Endothelial cell (in vitro differentiated cells): Measurements from ENCODE around the gene ATP6V0D1. TPM values are rescaled to one million over a fixed set of nuclear protein-coding genes. Genes with fewer than 3 reads are reported as not detected.
"Not testable (repeated sequence)": the region's sequence is repeated elsewhere in the genome, so short reads cannot be mapped to it uniquely, and the experiment has no call there.

Experiments used
- DNase-seq: peaks from one replicate; pipeline ENCODE4 v3.0.0; 2021; ENCODE audit warnings: low spot score
- H3K27ac Mint-ChIP-seq: one replicate; pipeline ENCODE4 v1.8.0; 2021; ENCODE audit warnings: mixed read lengths, inconsistent platforms; ENCODE audit not compliant: unreplicated experiment
- H3K27me3 Mint-ChIP-seq: one replicate; pipeline ENCODE4 v1.8.0; 2021; ENCODE audit warnings: mild to moderate bottlenecking, moderate library complexity, mixed read lengths, inconsistent platforms; ENCODE audit not compliant: unreplicated experiment
- H3K36me3 Mint-ChIP-seq: one replicate; pipeline ENCODE4 v1.8.0; 2021; ENCODE audit warnings: mild to moderate bottlenecking, low read depth, mixed read lengths, inconsistent platforms; ENCODE audit not compliant: unreplicated experiment
- H3K4me1 Mint-ChIP-seq: one replicate; pipeline ENCODE4 v1.8.0; 2021; ENCODE audit warnings: mild to moderate bottlenecking, mixed read lengths, inconsistent platforms; ENCODE audit not compliant: unreplicated experiment
- H3K4me3 Mint-ChIP-seq: one replicate; pipeline ENCODE4 v1.8.0; 2021; ENCODE audit warnings: mild to moderate bottlenecking, mixed read lengths, inconsistent platforms; ENCODE audit not compliant: unreplicated experiment
- H3K9me3 Mint-ChIP-seq: one replicate; pipeline ENCODE4 v1.8.0; 2021; ENCODE audit warnings: mixed read lengths, inconsistent platforms; ENCODE audit not compliant: unreplicated experiment
- total RNA-seq: library from RNA; stranded (reverse); fragmentation: NEBNext Ultra II Directional; extraction: Animal tissue kit (Norgen Biotek cat#: 25700); gene quantifications from one replicate; pipeline ENCODE4 v1.2.1, GENCODE V29; 2021; ENCODE audit not compliant: unreplicated experiment
- TF ChIP-seq, protein P1 (sequence below): fragments of 200-600 bp; sonication (generic); IDR thresholded peaks from one replicate; pipeline ENCODE4 v1.5.0; 2021; ENCODE audit warnings: antibody characterized with exemption; ENCODE audit not compliant: unreplicated experiment

ATP6V0D1 gene
- total RNA-seq, 1 donor from 2014 or later, result 107 TPM

DNA sequence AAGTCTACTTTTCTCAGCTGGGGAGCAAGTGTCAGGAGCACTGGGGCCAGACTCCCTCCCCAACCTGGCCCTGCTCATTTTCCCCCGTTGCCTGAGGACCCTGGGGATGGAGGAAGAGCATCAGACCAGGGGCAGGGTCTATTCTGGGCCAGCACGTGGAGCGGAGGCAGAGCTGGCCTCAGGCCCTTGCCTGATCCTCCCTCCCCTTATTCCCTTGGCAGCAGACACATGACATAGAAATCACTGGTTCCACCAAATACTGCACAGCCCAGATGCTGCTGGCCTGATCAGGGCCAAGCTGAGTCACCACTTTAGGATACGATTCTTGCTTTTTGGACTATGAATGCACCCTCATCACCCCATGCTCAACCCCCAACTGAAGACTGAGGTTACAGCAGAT lies 18.1 kb upstream of the ATP6V0D1 start:
- no peak for DNase-seq
- Mint-ChIP-seq H3K9me3 (no peaks in the 10 kb centered on the region), H3K36me3 (no peaks in the 10 kb centered on the region), H3K27me3 (peaks cover 7% of the 10 kb centered on the region), H3K4me1 (peaks cover 8% of the 10 kb centered on the region), H3K4me3 (no peak overlapping the region), H3K27ac (no peak overlapping the region)
- TF ChIP-seq, protein P1, sequence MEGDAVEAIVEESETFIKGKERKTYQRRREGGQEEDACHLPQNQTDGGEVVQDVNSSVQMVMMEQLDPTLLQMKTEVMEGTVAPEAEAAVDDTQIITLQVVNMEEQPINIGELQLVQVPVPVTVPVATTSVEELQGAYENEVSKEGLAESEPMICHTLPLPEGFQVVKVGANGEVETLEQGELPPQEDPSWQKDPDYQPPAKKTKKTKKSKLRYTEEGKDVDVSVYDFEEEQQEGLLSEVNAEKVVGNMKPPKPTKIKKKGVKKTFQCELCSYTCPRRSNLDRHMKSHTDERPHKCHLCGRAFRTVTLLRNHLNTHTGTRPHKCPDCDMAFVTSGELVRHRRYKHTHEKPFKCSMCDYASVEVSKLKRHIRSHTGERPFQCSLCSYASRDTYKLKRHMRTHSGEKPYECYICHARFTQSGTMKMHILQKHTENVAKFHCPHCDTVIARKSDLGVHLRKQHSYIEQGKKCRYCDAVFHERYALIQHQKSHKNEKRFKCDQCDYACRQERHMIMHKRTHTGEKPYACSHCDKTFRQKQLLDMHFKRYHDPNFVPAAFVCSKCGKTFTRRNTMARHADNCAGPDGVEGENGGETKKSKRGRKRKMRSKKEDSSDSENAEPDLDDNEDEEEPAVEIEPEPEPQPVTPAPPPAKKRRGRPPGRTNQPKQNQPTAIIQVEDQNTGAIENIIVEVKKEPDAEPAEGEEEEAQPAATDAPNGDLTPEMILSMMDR, result no peak

DNA sequence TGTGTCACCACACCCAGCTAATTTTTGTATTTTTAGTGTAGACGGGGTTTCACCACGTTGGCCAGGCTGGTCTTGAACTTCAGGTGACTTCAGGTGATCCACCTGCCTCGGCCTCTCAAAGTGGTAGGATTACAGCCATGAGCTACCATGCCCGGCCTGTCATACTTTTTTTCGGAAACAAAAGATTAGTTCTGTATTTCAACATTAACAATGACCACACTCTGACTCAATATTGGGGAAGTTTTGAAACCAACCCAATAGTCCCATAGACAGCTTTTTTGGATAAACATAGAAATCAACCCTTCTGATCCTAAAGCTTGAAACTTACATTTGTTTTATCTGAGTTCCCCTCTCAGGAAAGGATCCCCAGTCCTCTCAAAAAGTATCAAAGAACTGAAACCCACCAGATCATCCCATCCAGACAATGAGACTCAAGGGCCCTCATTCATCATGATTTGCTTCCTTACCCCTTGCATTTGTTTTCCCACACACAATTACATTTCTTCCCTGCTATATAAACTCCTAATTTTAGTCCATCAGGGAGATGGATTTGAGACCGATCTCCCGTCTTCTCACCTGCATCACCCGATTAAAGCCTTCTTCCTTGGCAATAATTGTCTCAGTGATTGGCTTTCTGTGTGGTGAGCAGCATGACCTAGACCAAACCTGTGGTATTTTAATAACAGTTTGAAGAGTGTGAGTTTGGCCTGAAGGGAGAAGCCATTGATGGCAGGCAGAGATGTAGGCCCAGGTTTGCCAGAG lies 9.6 kb upstream of the ATP6V0D1 start:
- Mint-ChIP-seq H3K9me3 (no peaks in the 10 kb centered on the region), H3K4me3 (peak overlapping the region; percentile 13), H3K4me1 (peaks cover 15% of the 10 kb centered on the region), H3K36me3 (peaks cover 12% of the 10 kb centered on the region), H3K27ac (no peak overlapping the region), H3K27me3 (peaks cover 7% of the 10 kb centered on the region)
- no peak for DNase-seq
- TF ChIP-seq, protein P1, result no peak

DNA sequence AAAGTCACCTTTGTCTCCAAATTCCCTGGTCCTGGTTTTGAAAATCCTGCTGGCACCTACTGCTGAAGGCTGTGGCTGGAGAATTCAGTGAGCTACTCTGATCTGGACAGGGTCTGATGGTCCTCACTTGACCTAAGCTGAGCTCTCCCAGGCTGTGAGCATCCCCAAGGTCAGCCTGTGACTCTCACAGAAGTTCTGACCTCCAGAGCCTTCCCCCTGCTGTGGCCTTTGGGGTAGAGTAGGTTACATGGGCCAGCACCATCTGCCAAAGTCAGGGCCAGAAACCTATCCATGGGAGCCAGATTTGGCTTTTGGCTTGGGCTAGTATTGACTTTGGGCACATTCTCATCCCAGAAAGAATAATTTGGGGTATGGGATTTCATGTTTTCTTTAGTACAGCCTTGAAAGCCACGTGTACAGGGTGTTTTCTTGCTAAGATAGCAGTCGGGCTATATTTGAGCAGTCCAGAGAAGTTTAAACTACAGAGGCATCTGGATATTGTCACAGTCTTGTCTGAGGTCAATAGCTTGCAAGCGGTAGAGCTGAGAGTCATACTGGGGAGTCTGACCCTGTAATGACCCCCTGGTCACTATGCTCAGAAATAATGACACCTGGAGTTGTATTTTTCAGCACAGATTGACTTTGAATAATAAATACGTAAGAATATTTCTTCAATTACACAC lies 8.6 kb upstream of the ATP6V0D1 start:
- no peak for DNase-seq
- Mint-ChIP-seq H3K9me3 (no peaks in the 10 kb centered on the region), H3K27me3 (peaks cover 7% of the 10 kb centered on the region), H3K4me3 (no peak overlapping the region), H3K27ac (no peak overlapping the region), H3K36me3 (peaks cover 12% of the 10 kb centered on the region), H3K4me1 (peaks cover 15% of the 10 kb centered on the region)
- TF ChIP-seq, protein P1, result no peak

DNA sequence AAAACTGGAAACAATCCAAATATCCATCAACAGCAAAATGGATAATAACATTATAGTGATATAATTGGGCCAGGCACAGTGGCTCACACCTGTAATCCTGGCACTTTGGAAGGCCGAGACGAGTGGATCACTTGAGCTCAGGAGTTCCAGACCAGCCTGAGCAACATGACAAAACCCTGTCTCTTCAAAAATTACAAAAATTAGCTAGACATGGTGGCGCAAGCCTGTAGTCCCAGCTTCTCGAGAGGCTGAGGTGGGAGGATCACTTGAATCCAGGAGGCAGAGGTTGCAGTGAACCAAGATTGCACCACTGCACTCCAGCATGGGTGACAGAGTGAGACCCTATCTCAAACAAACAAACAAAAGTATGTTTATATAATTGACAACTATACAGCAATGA lies 6.6 kb upstream of the ATP6V0D1 start:
- H3K27ac Mint-ChIP-seq, DNase-seq, H3K9me3 Mint-ChIP-seq, H3K4me3 Mint-ChIP-seq, H3K27me3 Mint-ChIP-seq: not testable (repeated sequence)
- H3K4me1 Mint-ChIP-seq, result peaks cover 17% of the 10 kb centered on the region
- H3K36me3 Mint-ChIP-seq, result peaks cover 12% of the 10 kb centered on the region

DNA sequence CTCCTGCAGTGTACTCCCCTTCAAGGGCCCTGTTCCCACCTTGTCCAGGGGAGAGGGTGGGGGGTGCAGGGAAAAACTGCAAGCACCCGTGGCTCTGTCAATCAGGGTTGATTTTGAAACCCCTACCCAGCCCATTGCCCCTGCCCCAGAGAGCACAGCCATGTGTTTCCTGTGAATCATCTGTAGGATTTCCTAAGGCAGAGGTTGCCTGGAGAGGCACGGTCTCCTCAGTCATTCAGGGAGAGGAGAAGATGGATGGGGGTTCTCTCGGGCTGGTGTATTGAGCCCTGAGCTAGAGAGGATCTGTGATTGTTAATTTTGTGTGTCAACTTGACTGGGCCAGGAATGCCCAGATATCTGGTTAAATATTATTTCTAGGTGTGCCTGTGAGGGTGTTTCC lies 5.8 kb upstream of the ATP6V0D1 start:
- no peak for DNase-seq
- Mint-ChIP-seq H3K27ac (no peak overlapping the region), H3K36me3 (peaks cover 14% of the 10 kb centered on the region)

More for the DNA sequence above, 5.8 kb upstream of the ATP6V0D1 start:
- H3K27me3 Mint-ChIP-seq, result peaks cover 11% of the 10 kb centered on the region
- TF ChIP-seq, protein P1, result no peak
- peaks cover 22% of the 10 kb centered on the region for H3K4me1 Mint-ChIP-seq
- no peak overlapping the region for H3K4me3 Mint-ChIP-seq
- no peaks in the 10 kb centered on the region for H3K9me3 Mint-ChIP-seq
